GM12878 (cell line): ENCODE data around the gene PAXX. TPM values are rescaled to one million over a fixed set of nuclear protein-coding genes. Genes with fewer than 3 reads are reported as not detected.

Experiments used
- E2F8 ChIP-seq: fragments of 450-650 bp; IDR thresholded peaks from 2 replicates; pipeline ENCODE4 v1.6.1; 2018; ENCODE audit warnings: mild to moderate bottlenecking, low read depth, moderate library complexity; ENCODE audit not compliant: partially characterized antibody
- JUND ChIP-seq: IDR thresholded peaks from 2 replicates; pipeline ENCODE4 v1.6.1; 2012; ENCODE audit warnings: low read depth, mild to moderate bottlenecking, low read length, improper control_type of control experiment, moderate library complexity
- MEF2B ChIP-seq: fragments of 450-650 bp; IDR thresholded peaks from 2 replicates; pipeline ENCODE4 v1.6.1; 2018; ENCODE audit warnings: mild to moderate bottlenecking, moderate library complexity; ENCODE audit not compliant: partially characterized antibody, poor library complexity, severe bottlenecking
- MYC ChIP-seq: IDR thresholded peaks from 2 replicates; pipeline ENCODE4 v1.6.1; 2011; ENCODE audit warnings: mild to moderate bottlenecking, low read length, moderate library complexity, inconsistent platforms; ENCODE audit not compliant: insufficient read depth, insufficient replicate concordance, insufficient read length, severe bottlenecking
- POLR2AphosphoS2 ChIP-seq: IDR thresholded peaks from 2 replicates; pipeline ENCODE4 v1.6.1; 2011; ENCODE audit warnings: low read depth, mild to moderate bottlenecking, low read length, improper control_type of control experiment, moderate library complexity
- SMAD5 ChIP-seq: IDR thresholded peaks from 2 replicates; pipeline ENCODE4 v1.6.1; 2016; ENCODE audit warnings: antibody characterized with exemption, low read depth
- polyA plus RNA-seq, 11 experiments: library from polyadenylated mRNA; depleted of rRNA in 4 of 11; unstranded in 6 of 11; stranded (reverse) in 5 of 11; fragments of >200 nt; fragmentation: Nextera tagmentation in 4 of 11; fragmentation: Illumina TruSeq in 1 of 11; extraction: Ambion mirVana in 4 of 11; extraction: Trizol in 1 of 11; gene quantifications; 1 replicate in 1 of 11; 2 replicates in 10 of 11; pipeline versions ENCODE4 v1.2.1 to v1.2.3, GENCODE V29; 2011 to 2016; ENCODE audit warnings: inconsistent platforms in 2 of 11, missing spikeins in 2 of 11, low read depth in 1 of 11
- total RNA-seq, 4 experiments: library from RNA; depleted of rRNA in 3 of 4; stranded (reverse); fragments of >200 nt in 3 of 4; fragmentation: Illumina TruSeq in 1 of 4; extraction: Trizol in 1 of 4; gene quantifications; 2 replicates each; pipeline versions ENCODE4 v1.2.1 to v1.2.3, GENCODE V29; 2013 to 2021
- TF ChIP-seq, protein P1 (sequence below): fragments of 150-350 bp; IDR thresholded peaks from 2 replicates; pipeline ENCODE4 v1.6.1; 2016; ENCODE audit warnings: low read depth, low read length
- TF ChIP-seq, protein P2 (sequence below): IDR thresholded peaks from 2 replicates; pipeline ENCODE4 v1.6.1; 2012; ENCODE audit warnings: improper control_type of control experiment, low read depth, low read length; ENCODE audit not compliant: insufficient replicate concordance

Gene PAXX
- total and polyA plus RNA-seq, 10 of the 15 experiments (the other 5 are each of a cell fraction or from before 2014, with no cell fraction given): 0.18 to 60.6 (median 29.5) TPM

DNA sequence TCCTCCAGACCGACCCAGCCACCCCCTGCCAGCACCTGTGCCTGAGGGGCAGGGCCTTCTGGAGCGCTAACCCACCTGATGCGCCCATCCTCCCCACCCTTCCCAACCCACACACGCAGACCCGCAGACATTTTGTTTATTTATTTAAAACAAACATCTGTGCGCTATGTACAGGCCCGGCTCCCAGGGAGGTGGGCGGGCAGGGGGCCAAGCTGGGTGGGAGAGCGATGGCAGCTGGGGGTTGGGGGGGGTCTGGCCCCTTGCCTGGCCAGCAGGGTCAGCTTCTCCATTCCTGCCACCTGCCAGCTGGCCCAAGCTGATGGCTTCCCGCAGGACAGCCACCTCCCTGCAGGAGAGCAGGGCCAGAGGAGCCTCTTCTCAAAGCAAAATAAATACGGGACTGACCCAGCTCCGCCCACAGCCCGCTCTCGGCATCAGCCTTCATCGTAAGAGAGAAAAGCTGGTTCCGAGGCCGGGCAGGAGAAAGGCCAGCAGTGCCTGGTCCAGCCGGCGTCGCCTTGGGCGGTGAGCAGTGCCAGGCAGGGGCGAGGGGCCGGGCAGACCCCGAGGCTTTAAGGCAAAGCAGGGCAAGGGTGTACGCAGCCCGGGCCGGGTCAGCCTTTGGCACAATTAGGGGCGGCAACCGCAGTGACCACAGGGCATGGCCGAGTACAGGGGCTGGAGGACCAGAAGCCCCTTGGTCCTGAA is 15.0 kb downstream of the PAXX start (continued):
- TF ChIP-seq, protein P1, sequence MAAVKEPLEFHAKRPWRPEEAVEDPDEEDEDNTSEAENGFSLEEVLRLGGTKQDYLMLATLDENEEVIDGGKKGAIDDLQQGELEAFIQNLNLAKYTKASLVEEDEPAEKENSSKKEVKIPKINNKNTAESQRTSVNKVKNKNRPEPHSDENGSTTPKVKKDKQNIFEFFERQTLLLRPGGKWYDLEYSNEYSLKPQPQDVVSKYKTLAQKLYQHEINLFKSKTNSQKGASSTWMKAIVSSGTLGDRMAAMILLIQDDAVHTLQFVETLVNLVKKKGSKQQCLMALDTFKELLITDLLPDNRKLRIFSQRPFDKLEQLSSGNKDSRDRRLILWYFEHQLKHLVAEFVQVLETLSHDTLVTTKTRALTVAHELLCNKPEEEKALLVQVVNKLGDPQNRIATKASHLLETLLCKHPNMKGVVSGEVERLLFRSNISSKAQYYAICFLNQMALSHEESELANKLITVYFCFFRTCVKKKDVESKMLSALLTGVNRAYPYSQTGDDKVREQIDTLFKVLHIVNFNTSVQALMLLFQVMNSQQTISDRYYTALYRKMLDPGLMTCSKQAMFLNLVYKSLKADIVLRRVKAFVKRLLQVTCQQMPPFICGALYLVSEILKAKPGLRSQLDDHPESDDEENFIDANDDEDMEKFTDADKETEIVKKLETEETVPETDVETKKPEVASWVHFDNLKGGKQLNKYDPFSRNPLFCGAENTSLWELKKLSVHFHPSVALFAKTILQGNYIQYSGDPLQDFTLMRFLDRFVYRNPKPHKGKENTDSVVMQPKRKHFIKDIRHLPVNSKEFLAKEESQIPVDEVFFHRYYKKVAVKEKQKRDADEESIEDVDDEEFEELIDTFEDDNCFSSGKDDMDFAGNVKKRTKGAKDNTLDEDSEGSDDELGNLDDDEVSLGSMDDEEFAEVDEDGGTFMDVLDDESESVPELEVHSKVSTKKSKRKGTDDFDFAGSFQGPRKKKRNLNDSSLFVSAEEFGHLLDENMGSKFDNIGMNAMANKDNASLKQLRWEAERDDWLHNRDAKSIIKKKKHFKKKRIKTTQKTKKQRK: no peak
- no peak for TF ChIP-seq E2F8
- TF ChIP-seq SMAD5: no peak
- TF ChIP-seq POLR2AphosphoS2: no peak
- TF ChIP-seq JUND: no peak
- no peak for TF ChIP-seq MYC
- no peak for TF ChIP-seq MEF2B
- TF ChIP-seq, protein P2, sequence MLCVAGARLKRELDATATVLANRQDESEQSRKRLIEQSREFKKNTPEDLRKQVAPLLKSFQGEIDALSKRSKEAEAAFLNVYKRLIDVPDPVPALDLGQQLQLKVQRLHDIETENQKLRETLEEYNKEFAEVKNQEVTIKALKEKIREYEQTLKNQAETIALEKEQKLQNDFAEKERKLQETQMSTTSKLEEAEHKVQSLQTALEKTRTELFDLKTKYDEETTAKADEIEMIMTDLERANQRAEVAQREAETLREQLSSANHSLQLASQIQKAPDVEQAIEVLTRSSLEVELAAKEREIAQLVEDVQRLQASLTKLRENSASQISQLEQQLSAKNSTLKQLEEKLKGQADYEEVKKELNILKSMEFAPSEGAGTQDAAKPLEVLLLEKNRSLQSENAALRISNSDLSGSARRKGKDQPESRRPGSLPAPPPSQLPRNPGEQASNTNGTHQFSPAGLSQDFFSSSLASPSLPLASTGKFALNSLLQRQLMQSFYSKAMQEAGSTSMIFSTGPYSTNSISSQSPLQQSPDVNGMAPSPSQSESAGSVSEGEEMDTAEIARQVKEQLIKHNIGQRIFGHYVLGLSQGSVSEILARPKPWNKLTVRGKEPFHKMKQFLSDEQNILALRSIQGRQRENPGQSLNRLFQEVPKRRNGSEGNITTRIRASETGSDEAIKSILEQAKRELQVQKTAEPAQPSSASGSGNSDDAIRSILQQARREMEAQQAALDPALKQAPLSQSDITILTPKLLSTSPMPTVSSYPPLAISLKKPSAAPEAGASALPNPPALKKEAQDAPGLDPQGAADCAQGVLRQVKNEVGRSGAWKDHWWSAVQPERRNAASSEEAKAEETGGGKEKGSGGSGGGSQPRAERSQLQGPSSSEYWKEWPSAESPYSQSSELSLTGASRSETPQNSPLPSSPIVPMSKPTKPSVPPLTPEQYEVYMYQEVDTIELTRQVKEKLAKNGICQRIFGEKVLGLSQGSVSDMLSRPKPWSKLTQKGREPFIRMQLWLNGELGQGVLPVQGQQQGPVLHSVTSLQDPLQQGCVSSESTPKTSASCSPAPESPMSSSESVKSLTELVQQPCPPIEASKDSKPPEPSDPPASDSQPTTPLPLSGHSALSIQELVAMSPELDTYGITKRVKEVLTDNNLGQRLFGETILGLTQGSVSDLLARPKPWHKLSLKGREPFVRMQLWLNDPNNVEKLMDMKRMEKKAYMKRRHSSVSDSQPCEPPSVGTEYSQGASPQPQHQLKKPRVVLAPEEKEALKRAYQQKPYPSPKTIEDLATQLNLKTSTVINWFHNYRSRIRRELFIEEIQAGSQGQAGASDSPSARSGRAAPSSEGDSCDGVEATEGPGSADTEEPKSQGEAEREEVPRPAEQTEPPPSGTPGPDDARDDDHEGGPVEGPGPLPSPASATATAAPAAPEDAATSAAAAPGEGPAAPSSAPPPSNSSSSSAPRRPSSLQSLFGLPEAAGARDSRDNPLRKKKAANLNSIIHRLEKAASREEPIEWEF: no peak
- TF ChIP-seq, all 136 proteins: peak for 0
